KG1 (cell line): ENCODE results near the gene GNL1.
"Not testable (repeated sequence)": the region's sequence is repeated elsewhere in the genome, so short reads cannot be mapped to it uniquely, and the experiment has no call there.

Experiments used
- DNase-seq: peaks from one replicate; lab custom pipeline; 2025; lab: John Stamatoyannopoulos, UW

Gene GNL1

DNA sequence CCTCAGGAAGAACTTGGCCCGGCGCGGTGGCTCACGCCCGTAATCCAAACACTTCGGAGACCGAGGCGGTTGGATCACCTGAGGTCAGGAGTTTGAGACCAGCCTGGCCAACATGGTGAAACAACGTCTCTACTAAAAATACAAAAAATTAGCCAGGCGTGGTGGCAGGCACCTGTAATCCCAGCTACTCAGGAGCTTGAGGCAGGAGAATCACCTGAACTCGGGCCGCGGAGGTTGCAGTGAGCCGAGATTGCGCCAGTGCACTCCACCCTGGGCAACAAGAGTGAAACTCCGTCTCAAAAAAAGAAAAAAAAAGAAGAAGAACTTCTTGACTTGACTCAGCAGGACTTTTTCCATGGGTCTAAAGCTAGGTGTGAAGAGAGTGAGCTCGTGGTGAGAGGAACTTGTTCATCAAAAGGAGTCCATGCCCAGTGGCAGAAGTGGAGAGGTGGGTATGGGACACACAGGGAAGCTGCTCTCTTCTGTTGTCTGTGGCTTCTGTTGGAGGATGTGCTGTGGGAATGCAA lies 26.9 kb downstream of the GNL1 start:
- not testable (repeated sequence) for DNase-seq

DNA sequence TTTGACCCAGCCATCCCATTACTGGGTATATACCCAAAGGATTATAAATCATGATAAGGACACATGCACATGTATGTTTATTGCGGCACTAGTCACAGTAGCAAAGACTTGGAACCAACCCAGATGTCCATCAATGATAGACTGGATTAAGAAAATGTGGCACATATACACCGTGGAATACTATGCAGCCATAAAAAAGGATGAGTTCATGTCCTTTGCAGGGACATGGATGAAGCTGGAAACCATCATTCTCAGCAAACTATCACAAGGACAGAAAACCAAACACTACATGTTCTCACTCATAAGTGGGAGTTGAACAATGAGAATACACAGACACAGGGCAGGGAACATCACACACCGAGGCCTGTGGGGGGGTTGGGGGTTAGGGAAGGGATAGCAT lies 29.8 kb downstream of the GNL1 start:
- not testable (repeated sequence) for DNase-seq

DNA sequence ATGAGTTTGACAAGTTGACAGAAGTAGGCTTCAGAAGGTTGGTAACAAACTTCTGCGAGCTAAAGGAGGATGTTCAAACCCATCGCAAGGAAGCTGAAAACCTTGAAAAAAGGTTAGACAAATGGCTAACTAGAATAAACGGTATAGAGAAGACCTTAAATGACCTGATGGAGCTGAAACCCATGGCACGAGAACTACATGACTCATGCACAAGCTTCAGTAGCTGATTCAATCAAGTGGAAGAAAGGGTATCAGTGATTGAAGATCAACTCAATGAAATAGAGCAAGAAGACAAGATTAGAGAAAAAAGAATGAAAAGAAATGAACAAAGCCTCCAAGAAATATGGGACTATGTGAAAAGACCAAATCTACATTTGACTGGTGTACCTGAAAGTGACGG lies 34.3 kb downstream of the GNL1 start:
- not testable (repeated sequence) for DNase-seq

DNA sequence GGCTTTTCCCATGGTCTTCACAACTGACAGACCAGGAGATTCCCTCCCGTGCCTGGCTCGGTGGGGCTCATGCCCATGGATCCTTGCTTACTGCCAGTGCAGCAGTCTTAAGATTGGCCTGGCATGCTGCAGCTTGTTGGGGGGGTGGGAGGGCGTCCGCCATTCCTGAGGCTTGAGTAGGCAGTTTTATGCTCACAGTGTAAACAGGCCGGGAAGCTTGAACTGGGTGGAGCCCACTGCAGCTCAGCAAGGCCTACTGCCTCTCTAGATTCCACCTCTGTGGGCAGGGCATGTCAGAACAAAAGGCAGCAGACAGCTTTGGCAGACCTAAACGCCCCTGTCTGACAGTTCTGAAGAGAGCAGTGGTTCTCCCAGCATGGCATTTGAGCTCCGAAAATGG lies 35.2 kb downstream of the GNL1 start:
- not testable (repeated sequence) for DNase-seq

DNA sequence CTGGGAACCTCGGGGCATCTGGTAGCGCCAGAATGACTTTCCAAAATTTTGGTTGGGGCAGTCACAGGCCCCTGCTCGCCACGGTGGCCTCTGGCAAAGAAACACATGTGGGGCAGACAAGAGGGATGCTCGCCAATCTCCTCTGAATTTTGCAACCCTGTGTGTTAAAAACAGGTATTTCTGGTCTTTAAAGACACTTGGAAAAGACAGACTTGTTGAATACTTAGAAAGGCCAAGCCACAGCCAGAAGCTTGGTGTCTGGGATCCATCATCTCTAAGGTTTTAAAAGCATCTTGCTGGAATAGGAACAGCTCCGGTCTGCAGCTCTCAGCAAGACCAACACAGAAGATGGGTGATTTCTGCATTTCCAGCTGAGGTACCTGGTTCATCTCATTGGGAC lies 35.8 kb downstream of the GNL1 start:
- no peak for DNase-seq

DNA sequence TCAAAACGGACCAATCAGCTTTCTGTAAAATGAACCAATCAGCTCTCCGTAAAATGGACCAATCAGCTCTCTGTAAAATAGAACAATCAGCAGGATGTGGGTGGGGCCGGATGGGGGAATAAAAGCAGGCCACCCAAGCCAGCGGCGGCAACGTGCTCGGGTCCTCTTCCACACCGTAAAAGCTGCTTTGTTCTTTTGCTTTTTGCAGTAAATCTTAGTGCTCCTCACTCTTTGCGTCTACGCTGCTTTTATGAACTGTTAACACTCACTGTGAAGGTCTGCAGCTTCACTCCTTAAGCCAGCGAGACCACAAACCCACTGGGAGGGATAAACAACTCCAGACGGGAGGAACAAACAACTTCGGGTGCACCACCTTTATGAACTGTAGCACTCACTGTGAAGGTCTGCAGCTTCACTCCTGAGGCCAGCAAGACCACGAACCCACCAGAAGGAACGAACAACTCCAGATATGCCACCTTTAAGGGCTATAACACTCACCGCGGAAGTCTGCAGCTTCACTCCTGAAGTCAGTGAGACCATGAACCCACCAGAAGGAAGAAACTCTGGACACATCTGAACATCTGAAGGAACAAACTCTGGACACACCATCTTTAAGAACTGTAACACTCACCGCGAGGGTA lies 37.7 kb downstream of the GNL1 start:
- DNase-seq, result not testable (repeated sequence)

DNA sequence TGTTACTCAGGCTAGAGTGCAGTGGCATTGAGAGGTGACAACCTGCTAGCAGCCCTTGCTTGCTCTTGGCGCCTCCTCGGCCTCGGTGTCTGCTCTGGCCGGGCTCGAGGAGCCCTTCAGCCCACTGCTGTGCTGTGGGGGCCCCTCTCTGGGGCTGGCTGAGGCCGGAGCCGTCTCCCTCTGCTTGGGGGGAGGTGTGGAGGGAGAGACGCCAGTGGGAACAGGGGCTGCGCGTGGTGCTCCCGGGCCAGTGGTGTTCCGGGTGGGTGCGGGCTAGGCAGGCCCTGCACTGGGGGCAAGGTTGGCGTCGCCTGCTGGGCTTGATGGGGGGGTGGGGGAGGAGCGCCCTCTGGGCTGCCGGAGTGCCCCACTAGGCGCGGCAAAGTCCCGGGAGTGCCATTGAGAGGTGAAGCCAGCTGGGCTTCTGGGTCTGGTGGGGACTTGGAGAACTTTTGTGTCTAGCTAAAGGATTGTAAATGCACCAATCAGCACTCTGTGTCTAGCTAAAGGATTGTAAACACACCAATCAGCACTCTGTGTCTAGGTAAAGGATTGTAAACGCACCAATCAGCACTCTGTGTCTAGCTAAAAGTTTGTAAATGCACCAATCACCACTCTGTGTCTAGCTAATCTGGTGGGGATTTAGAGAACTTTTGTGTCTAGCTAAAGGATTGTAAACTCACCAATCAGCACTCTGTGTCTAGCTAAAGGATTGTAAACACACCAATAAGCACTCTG lies 38.4 kb downstream of the GNL1 start:
- not testable (repeated sequence) for DNase-seq

DNA sequence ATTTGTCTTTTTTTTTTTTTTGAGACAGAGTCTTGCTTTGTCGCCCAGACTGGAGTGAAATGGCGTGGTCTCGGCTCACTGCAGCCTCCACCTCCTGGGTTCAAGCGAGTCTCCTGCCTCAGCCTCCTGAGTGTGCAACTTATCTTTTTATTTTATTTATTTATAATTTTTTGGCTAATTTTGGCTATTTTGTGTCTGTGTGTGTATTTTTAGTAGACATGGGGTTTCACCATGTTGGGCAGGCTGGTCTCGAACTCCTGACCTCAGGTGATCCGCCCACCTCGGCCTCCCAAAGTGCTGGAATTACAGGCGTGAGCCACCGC lies 39.6 kb downstream of the GNL1 start:
- not testable (repeated sequence) for DNase-seq

DNA sequence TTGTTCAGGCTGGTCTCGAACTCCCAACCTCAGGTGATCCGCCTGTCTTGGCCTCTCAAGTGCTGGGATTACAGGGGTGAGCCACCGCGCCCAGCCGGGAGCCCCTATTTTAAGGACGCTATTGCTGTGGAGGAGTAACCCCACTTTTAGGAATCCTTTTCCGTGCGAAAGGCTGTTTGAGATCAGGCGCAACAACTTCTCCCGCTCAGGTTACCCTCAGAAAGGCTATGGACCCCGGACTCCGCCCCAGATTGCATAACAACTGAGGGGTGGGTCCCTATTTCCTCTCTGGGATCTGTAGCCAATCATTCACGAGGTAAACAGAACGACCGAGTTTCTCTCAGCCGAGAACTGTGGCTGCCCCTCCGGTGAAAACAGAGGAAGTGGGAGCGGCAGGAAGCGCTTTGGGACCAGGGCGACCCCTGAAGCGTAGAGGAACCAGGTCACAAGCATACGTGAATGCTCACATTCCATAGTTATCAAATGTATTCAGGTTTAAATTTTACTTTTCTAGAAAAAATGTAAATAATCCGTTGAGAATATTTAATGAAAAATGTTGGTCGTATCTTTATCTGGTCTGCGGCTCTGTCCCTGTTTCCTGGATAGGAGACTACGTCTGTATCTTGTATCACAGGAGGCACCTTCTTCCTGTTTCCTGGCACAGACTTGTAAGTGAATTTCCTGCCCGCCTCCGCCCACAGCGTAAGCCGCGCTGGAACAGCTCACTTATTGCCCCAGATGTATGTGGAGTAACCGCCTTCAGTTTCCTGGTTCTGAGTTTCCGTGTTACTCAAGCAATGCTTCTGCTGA lies 40.1 kb downstream of the GNL1 start:
- peak; percentile 90 for DNase-seq

DNA sequence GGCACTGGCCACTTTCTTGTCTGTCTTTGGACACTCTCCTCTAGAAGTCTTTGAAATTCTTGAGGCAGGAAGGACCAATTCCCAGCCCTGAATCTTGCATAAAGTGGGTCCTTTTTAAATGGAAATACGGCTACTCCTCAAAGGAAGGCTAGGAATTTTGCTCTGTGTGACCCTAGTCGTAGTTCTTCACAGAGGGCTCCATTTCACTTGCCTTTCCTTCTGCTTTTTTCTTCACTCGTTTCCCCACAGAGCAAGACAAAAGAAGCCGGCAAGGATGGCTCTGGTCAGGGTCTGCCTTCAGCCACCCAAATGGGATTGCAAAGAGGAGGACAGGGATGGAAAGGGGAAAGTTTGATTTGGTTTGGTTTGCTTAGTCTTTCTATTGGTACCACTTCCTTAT lies 41.2 kb downstream of the GNL1 start:
- no peak for DNase-seq

DNA sequence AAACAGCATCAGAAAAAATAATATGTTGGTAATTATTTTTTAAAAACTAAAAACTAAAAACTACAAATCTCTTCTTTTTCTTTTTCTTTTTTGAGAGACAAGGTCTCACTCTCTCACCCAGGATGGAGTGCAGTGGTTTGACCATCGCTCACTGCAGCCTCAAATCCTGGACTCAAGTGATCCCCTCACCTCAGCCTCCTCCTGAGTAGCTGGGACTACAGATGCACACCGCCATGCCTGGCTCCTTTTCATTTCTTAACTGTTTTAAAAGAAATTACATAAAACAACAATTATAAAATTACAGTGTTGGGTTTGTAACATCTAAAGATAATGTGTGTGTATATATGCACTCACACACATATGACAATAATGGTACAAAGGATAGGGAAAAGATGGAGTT lies 42.8 kb downstream of the GNL1 start:
- DNase-seq, result no peak

DNA sequence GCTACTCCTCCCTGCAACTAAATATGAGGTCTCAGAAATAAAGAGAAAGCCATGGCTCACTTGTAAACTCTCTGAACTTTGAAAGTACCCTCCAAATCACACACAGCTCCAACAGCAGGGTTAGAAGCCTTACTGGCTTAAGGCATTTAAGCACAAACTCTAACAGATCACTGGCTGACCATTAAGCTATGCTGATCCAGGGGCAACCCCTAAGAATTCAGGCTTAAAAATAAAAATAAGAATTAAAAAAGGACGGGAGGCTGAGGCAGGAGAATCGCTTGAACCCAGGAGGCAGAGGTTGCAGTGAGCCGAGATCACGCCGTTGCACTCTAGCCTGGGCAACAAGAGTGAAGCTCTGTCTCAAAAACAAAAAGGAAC lies 45.1 kb downstream of the GNL1 start:
- DNase-seq, result no peak

DNA sequence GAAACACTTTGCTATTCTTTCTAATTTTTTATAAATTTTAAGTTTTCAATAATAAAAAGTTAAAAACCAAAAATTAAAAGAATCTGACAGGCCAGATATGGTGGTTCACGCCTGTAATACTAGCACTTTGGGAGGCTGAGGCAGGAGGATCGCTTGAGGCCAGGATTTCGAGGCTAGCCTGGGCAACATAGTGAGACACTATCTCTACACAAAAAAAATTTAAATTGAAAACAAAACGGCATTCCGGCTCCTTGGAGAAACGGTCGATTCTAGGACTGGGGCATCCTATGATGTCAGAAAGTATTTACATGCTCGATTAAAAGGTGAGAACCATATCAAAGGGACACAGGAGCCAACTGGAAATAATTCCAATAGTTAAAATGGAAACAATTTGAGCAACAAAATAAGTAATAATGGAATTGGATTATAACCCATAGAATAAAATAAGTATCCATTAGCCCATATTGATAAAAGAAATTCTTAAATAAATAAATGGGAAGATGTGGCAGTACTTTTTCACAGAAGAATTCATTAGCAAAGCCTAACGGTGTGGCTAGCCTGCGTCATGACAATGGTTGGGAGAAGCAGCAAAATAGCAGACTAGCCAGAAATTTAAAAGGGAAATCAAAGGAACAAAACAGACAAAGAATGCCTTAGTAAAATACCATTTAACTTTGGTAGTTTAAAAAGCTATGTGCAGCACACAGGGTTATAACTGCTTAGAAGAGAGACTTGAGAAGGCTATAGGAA lies 45.7 kb downstream of the GNL1 start:
- DNase-seq, result no peak

DNA sequence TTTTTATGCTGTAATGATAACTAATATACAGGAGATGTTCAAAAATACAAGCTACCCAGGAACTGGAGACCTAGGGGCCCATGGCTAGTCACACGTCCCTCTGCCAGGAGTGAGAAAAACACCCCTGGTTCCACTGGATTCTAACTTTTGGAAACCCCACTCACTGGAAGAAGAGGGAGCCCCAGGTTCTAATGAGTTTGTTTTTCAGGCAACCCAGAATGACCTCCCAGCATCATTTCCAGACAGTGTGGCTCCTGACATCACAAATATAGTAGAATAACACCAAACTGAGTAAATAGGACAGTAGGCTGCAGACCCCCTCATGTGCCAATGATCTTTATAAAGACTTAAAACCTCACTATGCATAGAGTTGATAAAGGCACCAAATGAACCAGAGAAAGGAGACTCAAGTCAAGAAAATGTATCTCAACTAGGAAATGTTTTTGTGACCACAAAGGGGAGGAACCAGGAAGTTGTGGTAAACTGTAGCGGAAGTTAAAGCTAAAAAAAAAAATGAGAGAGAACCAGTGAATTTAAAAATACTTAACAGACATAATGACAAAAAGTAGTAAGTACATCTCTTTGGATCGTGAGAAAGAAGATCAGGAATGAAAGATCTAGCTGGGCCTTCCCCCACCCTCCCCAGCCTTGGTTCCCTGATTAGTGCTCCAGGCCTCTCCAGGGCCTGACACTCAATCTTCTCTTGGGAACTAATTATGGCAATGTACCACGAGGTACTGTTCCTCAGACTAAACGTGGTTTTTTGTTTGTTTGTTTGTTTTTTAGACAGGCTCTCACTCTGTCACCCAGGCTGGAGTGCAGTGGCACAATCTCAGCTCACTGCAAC lies 47.2 kb downstream of the GNL1 start:
- peak; percentile 72 for DNase-seq

DNA sequence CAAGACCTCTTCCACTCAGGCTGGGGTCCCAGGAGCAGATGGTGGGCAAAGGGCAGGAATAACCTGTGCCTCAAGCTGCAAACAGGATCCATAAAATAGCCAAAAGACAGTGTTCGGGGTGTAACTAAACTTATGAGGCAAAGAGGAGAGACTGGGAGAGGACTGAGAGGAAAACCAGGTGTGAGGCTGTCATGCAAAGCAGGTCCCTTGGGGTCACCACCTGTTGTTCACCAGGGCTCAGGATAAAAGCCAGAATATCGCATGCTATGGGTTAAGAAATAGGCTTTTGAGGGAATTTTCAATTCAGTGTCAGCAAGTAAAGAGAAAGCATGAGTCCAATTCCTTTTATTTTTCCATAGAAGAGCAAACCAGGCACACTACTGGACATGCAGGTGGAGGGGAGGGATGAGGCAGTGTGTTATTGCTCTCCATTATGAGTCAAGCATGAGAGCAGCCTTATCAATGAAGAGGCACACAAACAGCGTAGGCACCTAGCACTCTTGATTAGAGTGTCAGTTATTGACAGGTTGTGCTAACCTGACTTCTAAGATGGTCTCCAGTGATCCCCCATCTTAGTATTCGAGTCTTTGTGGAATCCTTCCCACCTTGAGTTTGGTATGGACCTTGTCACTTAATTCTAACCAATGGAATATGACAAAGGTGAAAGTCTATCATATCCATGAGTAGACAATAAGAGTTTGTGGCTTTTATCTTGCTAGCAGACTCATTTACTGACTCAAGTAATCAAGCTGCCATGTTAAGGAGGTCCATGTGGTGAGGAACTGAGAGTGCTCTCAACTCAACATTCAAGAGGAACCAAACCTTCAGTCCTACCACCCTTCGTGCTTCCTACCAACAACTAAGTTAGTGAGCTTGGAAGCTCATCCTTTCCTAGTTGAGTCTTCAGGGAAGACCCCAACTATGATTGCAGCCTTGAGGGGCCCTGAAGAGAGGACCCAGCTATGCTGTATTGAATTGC lies 48.2 kb downstream of the GNL1 start:
- DNase-seq, result peak; percentile 72

DNA sequence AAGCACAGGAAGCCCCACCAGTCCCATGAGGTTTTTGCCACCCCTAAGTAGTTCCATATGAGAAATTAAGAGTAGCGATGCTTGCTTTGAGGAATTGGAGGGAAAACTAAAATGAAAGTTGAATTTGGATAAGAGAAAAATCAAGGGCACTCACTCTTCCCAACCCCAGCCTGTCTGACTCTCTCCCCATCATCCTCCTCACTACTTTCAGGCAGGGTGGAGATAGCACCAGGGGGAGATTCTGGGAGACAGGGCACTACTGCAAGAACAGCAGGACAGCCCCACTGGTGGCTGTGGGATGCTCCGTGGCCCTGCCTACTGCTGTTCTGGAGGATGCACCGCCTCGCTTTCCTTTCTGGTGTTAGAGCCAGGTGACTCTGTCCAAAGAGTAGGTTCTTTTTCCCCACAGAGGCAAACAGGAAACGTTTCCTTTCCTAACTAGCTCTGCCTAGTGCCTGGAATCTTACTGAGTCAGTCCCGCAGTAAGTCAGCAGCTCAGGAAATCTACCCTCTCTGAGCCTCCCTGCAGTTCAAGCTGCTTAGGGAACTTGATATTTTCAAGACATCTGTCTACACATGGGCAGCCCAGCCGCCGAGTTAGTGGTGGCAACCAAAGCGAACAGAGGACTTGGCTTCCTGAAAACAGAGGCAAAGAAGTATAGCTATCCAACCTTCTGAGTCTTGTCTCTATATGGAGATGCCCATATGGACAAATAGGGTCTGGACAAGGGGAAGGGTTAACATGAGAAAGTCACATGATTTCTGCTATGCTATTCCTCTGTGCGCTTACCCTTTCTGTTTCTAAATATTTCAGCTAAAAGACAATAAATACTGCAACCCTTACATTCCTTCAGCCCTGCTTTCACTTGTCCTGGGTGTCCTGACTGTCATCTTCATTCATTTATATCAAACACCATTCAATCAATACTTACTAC lies 55.6 kb downstream of the GNL1 start:
- no peak for DNase-seq

DNA sequence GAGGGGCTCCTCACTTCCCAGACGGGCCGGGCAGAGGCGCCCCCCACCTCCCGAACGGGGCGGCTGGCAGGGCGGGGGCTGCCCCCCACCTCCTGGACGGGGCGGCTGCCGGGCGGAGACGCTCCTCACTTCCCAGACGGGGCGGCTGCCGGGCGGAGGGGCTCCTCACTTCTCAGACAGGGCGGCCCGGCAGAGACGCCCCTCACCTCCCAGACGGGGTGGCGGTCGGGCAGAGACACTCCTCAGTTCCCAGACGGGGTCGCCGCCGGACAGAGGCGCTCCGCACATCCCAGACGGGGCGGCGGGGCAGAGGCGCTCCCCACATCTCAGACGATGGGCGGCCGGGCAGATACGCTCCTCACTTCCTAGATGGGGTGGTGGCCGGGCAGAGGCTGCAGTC lies 57.6 kb downstream of the GNL1 start:
- DNase-seq, result not testable (repeated sequence)

DNA sequence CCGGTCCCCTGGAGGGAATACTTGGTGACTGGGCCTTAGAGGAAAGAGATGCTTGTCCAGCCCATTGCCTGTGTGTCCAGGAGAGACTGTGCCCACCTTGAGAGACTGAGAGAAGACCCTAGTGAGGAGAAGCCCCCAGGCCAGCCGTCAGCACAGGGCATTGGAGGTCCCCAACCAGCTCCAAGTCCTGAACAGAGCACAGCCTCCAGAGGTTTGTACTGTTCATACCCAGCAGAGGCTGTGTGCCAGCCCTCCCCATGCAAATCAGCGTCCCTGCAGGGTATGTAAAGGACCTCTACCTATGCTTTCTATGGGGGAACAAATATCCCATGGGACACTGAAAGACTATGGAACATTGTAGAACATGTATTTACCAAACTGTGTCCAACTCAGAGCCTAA lies 58.6 kb downstream of the GNL1 start:
- no peak for DNase-seq

DNA sequence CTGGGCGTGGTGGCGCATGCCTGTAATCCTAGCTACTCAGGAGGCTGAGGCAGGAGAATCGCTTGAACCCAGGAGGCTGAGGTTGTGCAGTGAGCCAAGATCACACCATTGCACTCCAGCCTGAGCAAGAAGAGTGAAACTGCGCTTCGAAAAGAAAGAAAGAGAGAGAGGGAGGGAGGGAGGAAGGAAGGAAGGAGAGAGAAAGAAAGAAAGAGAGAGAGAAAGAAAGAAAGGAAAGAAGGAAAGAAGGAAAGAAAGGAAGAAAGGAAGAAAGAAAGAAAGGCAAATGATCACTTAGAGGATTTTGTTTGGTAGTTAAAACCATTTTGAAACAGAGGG lies 59.1 kb downstream of the GNL1 start:
- not testable (repeated sequence) for DNase-seq
